Common myeloid progenitor, CD34-positive (primary cell): Measurements from ENCODE around the gene NT5C2.
"Not testable (repeated sequence)": the region's sequence is repeated elsewhere in the genome, so short reads cannot be mapped to it uniquely, and the experiment has no call there.

Experiments used
- CTCF ChIA-PET: fragments of 350-600 bp; sonication (Branson Sonifier 250); formaldehyde crosslinking; loops from one replicate; lab custom pipeline; 2021; ENCODE audit warnings: antibody characterized with exemption; lab: Charles Lee
- POLR2A ChIA-PET: fragments of 350-600 bp; sonication (Branson Sonifier 250); formaldehyde crosslinking; loops from one replicate; lab custom pipeline; 2021; ENCODE audit warnings: antibody characterized with exemption; lab: Charles Lee
- DNase-seq, 3 donors: peaks; one replicate each; pipeline versions ENCODE4 v3.0.0 to v3.0.0-alpha.2; 2013
- H3K27ac ChIP-seq, 2 experiments: 1 replicate in 1 of 2; 2 replicates in 1 of 2; pipeline ENCODE4 v1.7.0; 2013; ENCODE audit warnings: inconsistent platforms in 2 of 2, low read length in 2 of 2, mild to moderate bottlenecking in 2 of 2, low read depth in 1 of 2, moderate library complexity in 1 of 2; ENCODE audit not compliant: severe bottlenecking in 2 of 2, insufficient read depth in 1 of 2, poor library complexity in 1 of 2
- H3K27me3 ChIP-seq, 5 experiments: replicated peaks in 2 of 5; 1 replicate in 3 of 5; 2 replicates in 2 of 5; pipeline versions ENCODE4 v1.6.1 to v1.7.0; 2013; ENCODE audit warnings: low read length in 4 of 5, mild to moderate bottlenecking in 2 of 5, moderate library complexity in 2 of 5, inconsistent platforms in 1 of 5; ENCODE audit not compliant: insufficient read depth in 5 of 5, control insufficient read depth in 4 of 5
- H3K36me3 ChIP-seq, 4 experiments: 1 replicate in 2 of 4; 2 replicates in 2 of 4; pipeline versions ENCODE4 v1.6.1 to v1.7.0; 2013; ENCODE audit warnings: low read length in 3 of 4, control low read depth in 1 of 4, mild to moderate bottlenecking in 1 of 4; ENCODE audit not compliant: control insufficient read depth in 4 of 4, insufficient read depth in 4 of 4
- H3K4me1 ChIP-seq, 4 experiments: 1 replicate in 3 of 4; 2 replicates in 1 of 4; pipeline versions ENCODE4 v1.6.1 to v1.7.1; 2013; ENCODE audit warnings: low read length in 3 of 4, mild to moderate bottlenecking in 3 of 4, control low read depth in 1 of 4, inconsistent platforms in 1 of 4, moderate library complexity in 1 of 4; ENCODE audit not compliant: control insufficient read depth in 4 of 4, insufficient read depth in 4 of 4; ENCODE audit errors: control extremely low read depth in 1 of 4
- H3K4me3 ChIP-seq, 7 experiments: 1 replicate in 4 of 7; 2 replicates in 3 of 7; pipeline versions ENCODE4 v1.5.1 to v1.7.0; 2013; ENCODE audit warnings: mild to moderate bottlenecking in 7 of 7, low read length in 6 of 7, moderate library complexity in 6 of 7, inconsistent platforms in 2 of 7, low read depth in 2 of 7, control low read depth in 1 of 7; ENCODE audit not compliant: insufficient read depth in 4 of 7, control insufficient read depth in 1 of 7; ENCODE audit errors: extremely low read depth in 1 of 7
- H3K9me3 ChIP-seq, 5 experiments: 1 replicate in 4 of 5; 2 replicates in 1 of 5; pipeline versions ENCODE4 v1.6.1 to v1.7.1; 2013; ENCODE audit warnings: low read length in 4 of 5, mild to moderate bottlenecking in 2 of 5, inconsistent platforms in 1 of 5, low read depth in 1 of 5, moderate library complexity in 1 of 5; ENCODE audit not compliant: control insufficient read depth in 4 of 5, insufficient read depth in 2 of 5; ENCODE audit errors: control extremely low read depth in 1 of 5
- WGBS: methylation state at CpG from one replicate; pipeline ENCODE4 v1.1.5; 2013; ENCODE audit not compliant: insufficient coverage; 5-methylcytosine and 5-hydroxymethylcytosine counted together

Gene NT5C2

GRCh38 chr10:103193820-103194529 is 903 bp upstream of the NT5C2 start:
- Histone ChIP-seq H3K4me3 (peak overlapping the region in 4 of 7 experiments; percentile 65 to 93 (median 89)), H3K9me3 (no peaks in the 10 kb centered on the region), H3K27ac (no peak overlapping the region), H3K27me3 (no peaks in the 10 kb centered on the region), H3K4me1 (peaks cover 33 to 59% (median 48%) of the 10 kb centered on the region in 4 experiments), H3K36me3 (peaks cover 0 to 2% (median 0%) of the 10 kb centered on the region in 4 experiments)
- ChIA-PET POLR2A (interaction anchor here (0.9 to 2.7 kb wide), 3 partner anchors 10 to 47 kb away, joined by 5 to 10 read pairs (median 5); no protein-coding TSS in a partner anchor), CTCF (interaction anchor here (0.7 to 4.5 kb wide), 5 partner anchors 9 to 51 kb away, joined by 3 to 19 read pairs (median 4); partner anchors contain the start of gene RPEL1)
- WGBS = 77% methylated on average over 9 of the region's 14 CpGs
- peak; percentile 49 to 76 (median 65) for DNase-seq

- peaks cover 35 to 61% (median 44%) of the 10 kb centered on the region in 4 experiments for H3K4me1 ChIP-seq
- H3K36me3 ChIP-seq = peaks cover 0 to 8% (median 0%) of the 10 kb centered on the region in 4 experiments
- DNase-seq = peak; percentile 72 to 91 (median 87)
- peak overlapping the region; percentile 90 to 96 for H3K27ac ChIP-seq
- POLR2A ChIA-PET = interaction anchor here (0.8 to 2.7 kb wide), 9 partner anchors 8 to 52 kb away, joined by 3 to 10 read pairs (median 7); no protein-coding TSS in a partner anchor
- H3K4me3 ChIP-seq = peak overlapping the region; percentile 84 to 93 (median 89)
- no peaks in the 10 kb centered on the region for H3K27me3 ChIP-seq
- no peaks in the 10 kb centered on the region for H3K9me3 ChIP-seq
- CTCF ChIA-PET = interaction anchor here (0.5 to 4.5 kb wide), 8 partner anchors 8 to 52 kb away, joined by 3 to 19 read pairs (median 4); partner anchors contain the start of gene RPEL1
- WGBS = under 1% methylated on average over 49 of the region's 62 CpGs
Measured at GRCh38 chr10:103192451-103193106, 493 bp downstream of the NT5C2 start.

GRCh38 chr10:103192089-103192450 is 1.0 kb downstream of the NT5C2 start:
- peaks cover 0 to 8% (median 0%) of the 10 kb centered on the region in 4 experiments for H3K36me3 ChIP-seq
- POLR2A ChIA-PET = interaction anchor here (1.1 to 2.7 kb wide), 7 partner anchors 9 to 53 kb away, joined by 3 to 10 read pairs (median 10); no protein-coding TSS in a partner anchor
- H3K27ac ChIP-seq = peak overlapping the region; percentile 90 to 96
- H3K9me3 ChIP-seq = no peaks in the 10 kb centered on the region
- no peak for DNase-seq
- CTCF ChIA-PET = interaction anchor here (0.9 to 4.5 kb wide), 9 partner anchors 7 to 53 kb away, joined by 3 to 19 read pairs (median 4); partner anchors contain the start of gene RPEL1
- WGBS = 1% methylated on average over 11 of the region's 14 CpGs
- H3K4me3 ChIP-seq = peak overlapping the region; percentile 84 to 93 (median 89)
- peaks cover 33 to 57% (median 43%) of the 10 kb centered on the region in 4 experiments for H3K4me1 ChIP-seq
- no peaks in the 10 kb centered on the region for H3K27me3 ChIP-seq

GRCh38 chr10:103191198-103191597 is 1.9 kb downstream of the NT5C2 start:
- Histone ChIP-seq H3K27ac (peak overlapping the region; percentile 90 to 96), H3K4me3 (peak overlapping the region in 6 of 7 experiments; percentile 84 to 93 (median 89)), H3K4me1 (peaks cover 36 to 56% (median 43%) of the 10 kb centered on the region in 4 experiments)
- not testable (repeated sequence) for H3K27me3 ChIP-seq, DNase-seq, H3K36me3 ChIP-seq, H3K9me3 ChIP-seq
- CTCF ChIA-PET = interaction anchor here (0.9 to 4.5 kb wide), 6 partner anchors 8 to 53 kb away, joined by 3 to 19 read pairs (median 5); partner anchors contain the start of gene RPEL1
- POLR2A ChIA-PET = interaction anchor here (1.5 to 2.7 kb wide), 5 partner anchors 8 to 50 kb away, joined by 7 to 10 read pairs (median 10); no protein-coding TSS in a partner anchor
- 88% methylated on average over 6 of the region's 7 CpGs for WGBS

- H3K4me1 ChIP-seq = peaks cover 49 to 74% (median 61%) of the 10 kb centered on the region in 4 experiments
- no peaks in the 10 kb centered on the region for H3K9me3 ChIP-seq
- CTCF ChIA-PET = interaction anchor here (0.7 kb wide), 1 partner anchor 458 kb away, joined by 3 read pairs; no protein-coding TSS in a partner anchor
- no peak overlapping the region for H3K27ac ChIP-seq
- DNase-seq = no peak
- WGBS = 88% methylated on average over 5 of the region's 6 CpGs
- H3K27me3 ChIP-seq = no peaks in the 10 kb centered on the region
- peaks cover 0 to 8% (median 2%) of the 10 kb centered on the region in 4 experiments for H3K36me3 ChIP-seq
- POLR2A ChIA-PET = interaction anchor here (0.6 kb wide), 1 partner anchor 25 kb away, joined by 3 read pairs; no protein-coding TSS in a partner anchor
- H3K4me3 ChIP-seq = peak overlapping the region in 1 of 7 experiments; percentile 33
Measured at GRCh38 chr10:103188853-103189252, 4.2 kb downstream of the NT5C2 start.

- H3K4me1 ChIP-seq = peaks cover 54 to 88% (median 68%) of the 10 kb centered on the region in 4 experiments
- POLR2A ChIA-PET = no interaction called here
- DNase-seq = peak in 2 of 3 donors; percentile 42 to 48
- H3K9me3 ChIP-seq = no peaks in the 10 kb centered on the region
- H3K27me3 ChIP-seq = no peaks in the 10 kb centered on the region
- WGBS = no CpG with 5 or more reads among the region's 6 CpGs
- peaks cover 0 to 6% (median 2%) of the 10 kb centered on the region in 4 experiments for H3K36me3 ChIP-seq
- peak overlapping the region; percentile 21 to 63 for H3K27ac ChIP-seq
- CTCF ChIA-PET = interaction anchor here (0.9 to 2.4 kb wide), 4 partner anchors 10 to 66 kb away, joined by 3 to 10 read pairs (median 4); no protein-coding TSS in a partner anchor
- peak overlapping the region in 4 of 7 experiments; percentile 40 to 70 (median 46) for H3K4me3 ChIP-seq
Measured at GRCh38 chr10:103186128-103186527, 6.9 kb downstream of the NT5C2 start.
